Liver (tissue), 9 donors: Measurements from ENCODE around the gene IL2RA. TPM values are rescaled to one million over a fixed set of nuclear protein-coding genes. Genes with fewer than 3 reads are reported as not detected.

ENCODE experiments used
- DNase-seq: peaks from one replicate; pipeline ENCODE4 v3.0.0-alpha.2; 2017; ENCODE audit warnings: low spot score
- H3K27ac ChIP-seq, 2 donors: one replicate each; pipeline ENCODE4 v1.7.0; 2013; ENCODE audit warnings: inconsistent platforms in 2 of 2, low read length in 2 of 2, control low read depth in 1 of 2, low read depth in 1 of 2, mild to moderate bottlenecking in 1 of 2
- H3K27me3 ChIP-seq, 4 donors: one replicate each; pipeline versions ENCODE4 v1.6.1 to v1.7.0; 2013; ENCODE audit warnings: low read length in 3 of 4, inconsistent platforms in 1 of 4, mild to moderate bottlenecking in 1 of 4, moderate library complexity in 1 of 4; ENCODE audit not compliant: control insufficient read depth in 4 of 4, insufficient read depth in 4 of 4
- H3K36me3 ChIP-seq, 4 donors: one replicate each; pipeline versions ENCODE4 v1.6.1 to v1.7.0; 2013; ENCODE audit warnings: low read length in 3 of 4, mild to moderate bottlenecking in 3 of 4, low read depth in 1 of 4, moderate library complexity in 1 of 4; ENCODE audit not compliant: control insufficient read depth in 4 of 4, insufficient read depth in 3 of 4
- H3K4me1 ChIP-seq, 4 donors: one replicate each; pipeline versions ENCODE4 v1.6.1 to v1.7.0; 2013; ENCODE audit warnings: low read length in 3 of 4, mild to moderate bottlenecking in 3 of 4, moderate library complexity in 1 of 4; ENCODE audit not compliant: control insufficient read depth in 4 of 4, insufficient read depth in 4 of 4
- H3K4me3 ChIP-seq, 3 donors: one replicate each; pipeline versions ENCODE4 v1.6.1 to v1.7.0; 2013; ENCODE audit warnings: low read length in 3 of 3, control low read depth in 1 of 3, low read depth in 1 of 3, mild to moderate bottlenecking in 1 of 3
- H3K9ac ChIP-seq, 2 donors: one replicate each; pipeline ENCODE4 v1.7.0; 2013; ENCODE audit warnings: low read length in 2 of 2, mild to moderate bottlenecking in 2 of 2, moderate library complexity in 2 of 2, control low read depth in 1 of 2, low read depth in 1 of 2
- H3K9me3 ChIP-seq, 4 donors: one replicate each; pipeline versions ENCODE4 v1.6.1 to v1.7.0; 2013; ENCODE audit warnings: low read length in 3 of 4; ENCODE audit not compliant: control insufficient read depth in 4 of 4
- EGR1 ChIP-seq, 2 donors: IDR thresholded peaks; 2 replicates each; pipeline ENCODE4 v1.6.1; 2016 to 2018; ENCODE audit warnings: antibody characterized with exemption in 2 of 2, low read depth in 2 of 2
- FOXA1 ChIP-seq: IDR thresholded peaks from 2 replicates; pipeline ENCODE4 v1.6.1; 2016; ENCODE audit warnings: antibody characterized with exemption
- FOXA2 ChIP-seq: IDR thresholded peaks from 2 replicates; pipeline ENCODE4 v1.6.1; 2016; ENCODE audit warnings: antibody characterized with exemption
- HNF4A ChIP-seq, 2 donors: conservative IDR thresholded peaks; 2 replicates each; pipeline ENCODE4 v1.6.1; 2016; ENCODE audit warnings: antibody characterized with exemption in 2 of 2, mild to moderate bottlenecking in 2 of 2
- HNF4G ChIP-seq: IDR thresholded peaks from 2 replicates; pipeline ENCODE4 v1.6.1; 2016; ENCODE audit warnings: antibody characterized with exemption
- JUND ChIP-seq, 2 donors: IDR thresholded peaks; 2 replicates each; pipeline ENCODE4 v1.6.1; 2016; ENCODE audit warnings: antibody characterized with exemption in 2 of 2
- NR2F2 ChIP-seq: IDR thresholded peaks from 2 replicates; pipeline ENCODE4 v1.6.1; 2016; ENCODE audit warnings: antibody characterized with exemption
- RAD21 ChIP-seq, 2 donors: IDR thresholded peaks; 2 replicates each; pipeline ENCODE4 v1.6.1; 2016; ENCODE audit warnings: antibody characterized with exemption in 2 of 2, mild to moderate bottlenecking in 2 of 2
- RXRA ChIP-seq, 2 donors: IDR thresholded peaks; 2 replicates each; pipeline ENCODE4 v1.6.1; 2017 to 2018; ENCODE audit warnings: antibody characterized with exemption in 2 of 2, mild to moderate bottlenecking in 1 of 2
- SP1 ChIP-seq: IDR thresholded peaks from 2 replicates; pipeline ENCODE4 v1.6.1; 2018; ENCODE audit warnings: antibody characterized with exemption, mild to moderate bottlenecking
- TAF1 ChIP-seq: conservative IDR thresholded peaks from 2 replicates; pipeline ENCODE4 v1.6.1; 2016; ENCODE audit warnings: antibody characterized with exemption, mild to moderate bottlenecking
- YY1 ChIP-seq: IDR thresholded peaks from 2 replicates; pipeline ENCODE4 v1.6.1; 2016; ENCODE audit warnings: antibody characterized with exemption, mild to moderate bottlenecking
- WGBS: extraction: QIAGEN DNeasy Blood & Tissue Kit; methylation state at CpG from one replicate; pipeline ENCODE4 v1.1.7; 2013; 5-methylcytosine and 5-hydroxymethylcytosine counted together
- polyA plus RNA-seq, 2 donors: library from polyadenylated mRNA; stranded (reverse) in 1 of 2; unstranded in 1 of 2; fragments of 200-250 nt in 1 of 2; fragments of >200 nt in 1 of 2; fragmentation: Nextera tagmentation in 1 of 2; extraction: Ambion mirVana in 1 of 2; gene quantifications; one replicate each; pipeline versions ENCODE4 v1.2.1 to v1.2.3, GENCODE V29; 2013 to 2015
- total RNA-seq, 2 donors: library from RNA; depleted of rRNA; stranded (reverse); fragments of >200 nt; gene quantifications; one replicate each; pipeline ENCODE4 v1.2.3, GENCODE V29; 2014
- TF ChIP-seq, protein P1 (sequence below): IDR thresholded peaks from 2 replicates; pipeline ENCODE4 v1.6.1; 2016; ENCODE audit warnings: antibody characterized with exemption, mild to moderate bottlenecking
- TF ChIP-seq, protein P2 (sequence below): IDR thresholded peaks from 2 replicates; pipeline ENCODE4 v1.6.1; 2016; ENCODE audit warnings: antibody characterized with exemption
- TF ChIP-seq, protein P3 (sequence below): IDR thresholded peaks from 2 replicates; pipeline ENCODE4 v1.6.1; 2016; ENCODE audit warnings: antibody characterized with exemption
- TF ChIP-seq, protein P4 (sequence below): IDR thresholded peaks from 2 replicates; pipeline ENCODE4 v1.6.1; 2016; ENCODE audit warnings: antibody characterized with exemption
- TF ChIP-seq, protein P5 (sequence below): fragments of 150-350 bp; IDR thresholded peaks from 2 replicates; pipeline ENCODE4 v1.5.1; 2017; ENCODE audit warnings: improper control_type of control experiment, low read depth, low read length; ENCODE audit not compliant: missing input control
- donor health status: healthy.
- donor health status: healthy.
- donor health status: healthy.
- donor health status: healthy.
- donor health status: healthy.

IL2RA gene
- total and polyA plus RNA-seq, 4 donors, result 0.46 to 1.6 TPM; not detected in 2

DNA sequence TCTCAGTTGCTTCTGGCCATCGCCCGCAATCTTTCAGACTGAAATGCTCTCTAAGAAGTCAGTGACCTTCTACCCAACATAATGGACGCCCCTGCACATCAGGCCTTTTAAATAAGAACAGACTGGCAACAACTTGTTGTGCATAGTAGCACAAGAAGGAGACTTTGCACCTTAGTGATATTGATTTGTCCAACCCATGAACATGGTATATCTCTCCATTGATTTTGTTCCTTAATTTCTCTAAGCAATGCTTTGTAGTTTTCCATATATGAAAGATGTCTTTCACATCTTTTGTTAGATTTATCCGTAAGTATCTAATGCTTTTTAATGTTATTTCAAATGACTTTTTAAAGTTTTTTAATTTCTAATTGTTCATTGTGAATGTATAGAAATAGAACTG lies 89.1 kb downstream of the IL2RA start:
- no peaks in the 10 kb centered on the region for H3K9me3 ChIP-seq
- no peak for DNase-seq
- TF ChIP-seq RXRA (IDR thresholded peaks at IDR 0.05), result no peak
- TF ChIP-seq, protein P1, sequence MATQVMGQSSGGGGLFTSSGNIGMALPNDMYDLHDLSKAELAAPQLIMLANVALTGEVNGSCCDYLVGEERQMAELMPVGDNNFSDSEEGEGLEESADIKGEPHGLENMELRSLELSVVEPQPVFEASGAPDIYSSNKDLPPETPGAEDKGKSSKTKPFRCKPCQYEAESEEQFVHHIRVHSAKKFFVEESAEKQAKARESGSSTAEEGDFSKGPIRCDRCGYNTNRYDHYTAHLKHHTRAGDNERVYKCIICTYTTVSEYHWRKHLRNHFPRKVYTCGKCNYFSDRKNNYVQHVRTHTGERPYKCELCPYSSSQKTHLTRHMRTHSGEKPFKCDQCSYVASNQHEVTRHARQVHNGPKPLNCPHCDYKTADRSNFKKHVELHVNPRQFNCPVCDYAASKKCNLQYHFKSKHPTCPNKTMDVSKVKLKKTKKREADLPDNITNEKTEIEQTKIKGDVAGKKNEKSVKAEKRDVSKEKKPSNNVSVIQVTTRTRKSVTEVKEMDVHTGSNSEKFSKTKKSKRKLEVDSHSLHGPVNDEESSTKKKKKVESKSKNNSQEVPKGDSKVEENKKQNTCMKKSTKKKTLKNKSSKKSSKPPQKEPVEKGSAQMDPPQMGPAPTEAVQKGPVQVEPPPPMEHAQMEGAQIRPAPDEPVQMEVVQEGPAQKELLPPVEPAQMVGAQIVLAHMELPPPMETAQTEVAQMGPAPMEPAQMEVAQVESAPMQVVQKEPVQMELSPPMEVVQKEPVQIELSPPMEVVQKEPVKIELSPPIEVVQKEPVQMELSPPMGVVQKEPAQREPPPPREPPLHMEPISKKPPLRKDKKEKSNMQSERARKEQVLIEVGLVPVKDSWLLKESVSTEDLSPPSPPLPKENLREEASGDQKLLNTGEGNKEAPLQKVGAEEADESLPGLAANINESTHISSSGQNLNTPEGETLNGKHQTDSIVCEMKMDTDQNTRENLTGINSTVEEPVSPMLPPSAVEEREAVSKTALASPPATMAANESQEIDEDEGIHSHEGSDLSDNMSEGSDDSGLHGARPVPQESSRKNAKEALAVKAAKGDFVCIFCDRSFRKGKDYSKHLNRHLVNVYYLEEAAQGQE, result no peak
- peak in 1 of 2 donors; percentile 29 for TF ChIP-seq HNF4A (conservative IDR thresholded peaks at IDR 0.05)
- no peaks in the 10 kb centered on the region for H3K27me3 ChIP-seq
- H3K9ac ChIP-seq, result no peak overlapping the region
- WGBS, result 75% methylated on average over 4 of the region's 4 CpGs
- H3K4me1 ChIP-seq, result peaks cover 5 to 43% (median 30%) of the 10 kb centered on the region in 4 donors
- H3K36me3 ChIP-seq, result no peaks in the 10 kb centered on the region
- H3K27ac ChIP-seq, result no peak overlapping the region
- no peak overlapping the region for H3K4me3 ChIP-seq

DNA sequence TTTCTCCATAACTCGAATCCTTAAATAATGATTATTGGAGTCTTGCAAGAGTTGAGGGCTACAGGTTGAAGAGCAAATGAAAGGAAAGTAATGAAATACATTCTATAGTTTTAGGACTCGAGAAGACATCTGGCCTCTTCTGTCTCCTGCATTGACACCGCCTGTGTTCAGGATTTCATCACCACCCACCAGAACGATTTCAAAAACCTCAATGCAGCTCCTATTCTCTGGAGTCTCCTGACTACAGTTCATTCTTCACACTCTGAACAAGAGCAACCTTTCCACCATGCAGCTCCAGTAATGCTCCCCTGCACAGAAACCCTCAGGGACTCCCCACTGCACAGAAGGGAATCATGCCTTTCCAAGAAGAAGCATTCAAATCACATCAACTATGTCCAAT lies 90.3 kb downstream of the IL2RA start:
- peak overlapping the region in 1 of 2 donors; percentile 75 for H3K9ac ChIP-seq
- H3K4me3 ChIP-seq, result peak overlapping the region in 1 of 3 donors; percentile 51
- no peak for DNase-seq
- TF ChIP-seq HNF4A (conservative IDR thresholded peaks at IDR 0.05) (no peak), YY1 (no peak), EGR1 (IDR thresholded peaks at IDR 0.05; ENCODE audit: low read depth in 2 of 2) (no peak), RXRA (IDR thresholded peaks at IDR 0.05) (no peak), RAD21 (IDR thresholded peaks at IDR 0.05) (no peak), SP1 (no peak), FOXA1 (no peak), NR2F2 (no peak), JUND (IDR thresholded peaks at IDR 0.05) (no peak), TAF1 (no peak), HNF4G (no peak), FOXA2 (no peak)
- TF ChIP-seq, protein P2, sequence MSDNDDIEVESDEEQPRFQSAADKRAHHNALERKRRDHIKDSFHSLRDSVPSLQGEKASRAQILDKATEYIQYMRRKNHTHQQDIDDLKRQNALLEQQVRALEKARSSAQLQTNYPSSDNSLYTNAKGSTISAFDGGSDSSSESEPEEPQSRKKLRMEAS, result no peak
- TF ChIP-seq, protein P3, sequence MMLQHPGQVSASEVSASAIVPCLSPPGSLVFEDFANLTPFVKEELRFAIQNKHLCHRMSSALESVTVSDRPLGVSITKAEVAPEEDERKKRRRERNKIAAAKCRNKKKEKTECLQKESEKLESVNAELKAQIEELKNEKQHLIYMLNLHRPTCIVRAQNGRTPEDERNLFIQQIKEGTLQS, result no peak
- TF ChIP-seq, protein P1, result no peak
- TF ChIP-seq, protein P4, sequence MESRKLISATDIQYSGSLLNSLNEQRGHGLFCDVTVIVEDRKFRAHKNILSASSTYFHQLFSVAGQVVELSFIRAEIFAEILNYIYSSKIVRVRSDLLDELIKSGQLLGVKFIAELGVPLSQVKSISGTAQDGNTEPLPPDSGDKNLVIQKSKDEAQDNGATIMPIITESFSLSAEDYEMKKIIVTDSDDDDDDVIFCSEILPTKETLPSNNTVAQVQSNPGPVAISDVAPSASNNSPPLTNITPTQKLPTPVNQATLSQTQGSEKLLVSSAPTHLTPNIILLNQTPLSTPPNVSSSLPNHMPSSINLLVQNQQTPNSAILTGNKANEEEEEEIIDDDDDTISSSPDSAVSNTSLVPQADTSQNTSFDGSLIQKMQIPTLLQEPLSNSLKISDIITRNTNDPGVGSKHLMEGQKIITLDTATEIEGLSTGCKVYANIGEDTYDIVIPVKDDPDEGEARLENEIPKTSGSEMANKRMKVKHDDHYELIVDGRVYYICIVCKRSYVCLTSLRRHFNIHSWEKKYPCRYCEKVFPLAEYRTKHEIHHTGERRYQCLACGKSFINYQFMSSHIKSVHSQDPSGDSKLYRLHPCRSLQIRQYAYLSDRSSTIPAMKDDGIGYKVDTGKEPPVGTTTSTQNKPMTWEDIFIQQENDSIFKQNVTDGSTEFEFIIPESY, result no peak
- TF ChIP-seq, protein P5, sequence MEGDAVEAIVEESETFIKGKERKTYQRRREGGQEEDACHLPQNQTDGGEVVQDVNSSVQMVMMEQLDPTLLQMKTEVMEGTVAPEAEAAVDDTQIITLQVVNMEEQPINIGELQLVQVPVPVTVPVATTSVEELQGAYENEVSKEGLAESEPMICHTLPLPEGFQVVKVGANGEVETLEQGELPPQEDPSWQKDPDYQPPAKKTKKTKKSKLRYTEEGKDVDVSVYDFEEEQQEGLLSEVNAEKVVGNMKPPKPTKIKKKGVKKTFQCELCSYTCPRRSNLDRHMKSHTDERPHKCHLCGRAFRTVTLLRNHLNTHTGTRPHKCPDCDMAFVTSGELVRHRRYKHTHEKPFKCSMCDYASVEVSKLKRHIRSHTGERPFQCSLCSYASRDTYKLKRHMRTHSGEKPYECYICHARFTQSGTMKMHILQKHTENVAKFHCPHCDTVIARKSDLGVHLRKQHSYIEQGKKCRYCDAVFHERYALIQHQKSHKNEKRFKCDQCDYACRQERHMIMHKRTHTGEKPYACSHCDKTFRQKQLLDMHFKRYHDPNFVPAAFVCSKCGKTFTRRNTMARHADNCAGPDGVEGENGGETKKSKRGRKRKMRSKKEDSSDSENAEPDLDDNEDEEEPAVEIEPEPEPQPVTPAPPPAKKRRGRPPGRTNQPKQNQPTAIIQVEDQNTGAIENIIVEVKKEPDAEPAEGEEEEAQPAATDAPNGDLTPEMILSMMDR, result no peak
- H3K36me3 ChIP-seq, result no peaks in the 10 kb centered on the region
- peaks cover 9 to 42% (median 34%) of the 10 kb centered on the region in 4 donors for H3K4me1 ChIP-seq
- no peaks in the 10 kb centered on the region for H3K9me3 ChIP-seq
- peak overlapping the region; percentile 87 to 99 for H3K27ac ChIP-seq
- 24% methylated on average over 4 of the region's 4 CpGs for WGBS
- no peaks in the 10 kb centered on the region for H3K27me3 ChIP-seq
